ENCODE measurements around the gene TENT5C.

The TENT5C gene

DNA sequence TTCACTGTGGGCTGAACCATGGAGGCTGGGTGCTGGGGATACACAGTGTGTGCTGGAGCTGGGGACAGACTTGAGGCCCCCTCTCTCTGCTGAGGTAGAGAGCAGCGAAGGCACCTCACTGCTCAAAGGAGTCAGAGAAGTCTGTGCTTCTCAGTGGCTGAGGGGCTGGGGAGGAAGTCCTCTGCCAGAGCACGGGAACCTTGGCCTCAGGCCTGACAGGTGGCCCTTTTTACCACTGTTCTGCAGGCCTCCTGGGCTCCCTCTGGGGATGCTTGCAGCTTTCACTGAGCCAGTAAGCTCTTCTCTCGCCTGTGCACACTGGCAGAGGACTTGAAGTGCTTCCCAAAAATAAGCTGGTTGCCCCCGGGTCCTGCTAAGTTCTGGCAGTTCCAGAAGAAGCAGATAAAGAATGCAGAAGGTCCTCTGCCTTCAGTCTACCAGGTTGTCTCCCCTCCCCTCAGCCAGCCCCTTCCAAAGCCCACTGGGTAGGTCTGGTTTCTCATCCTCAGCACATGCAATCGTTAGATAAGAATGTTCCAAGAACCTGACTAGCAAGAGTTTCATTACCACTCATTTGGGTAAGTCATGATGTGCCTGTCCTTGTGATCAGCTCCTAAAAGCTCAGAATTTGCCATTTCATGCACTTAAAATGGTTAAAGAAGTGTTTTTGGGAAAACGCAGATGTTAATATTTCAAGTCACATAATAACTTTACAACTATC, 53.9 kb downstream of the TENT5C start:
- no peak for DNase-seq

DNA sequence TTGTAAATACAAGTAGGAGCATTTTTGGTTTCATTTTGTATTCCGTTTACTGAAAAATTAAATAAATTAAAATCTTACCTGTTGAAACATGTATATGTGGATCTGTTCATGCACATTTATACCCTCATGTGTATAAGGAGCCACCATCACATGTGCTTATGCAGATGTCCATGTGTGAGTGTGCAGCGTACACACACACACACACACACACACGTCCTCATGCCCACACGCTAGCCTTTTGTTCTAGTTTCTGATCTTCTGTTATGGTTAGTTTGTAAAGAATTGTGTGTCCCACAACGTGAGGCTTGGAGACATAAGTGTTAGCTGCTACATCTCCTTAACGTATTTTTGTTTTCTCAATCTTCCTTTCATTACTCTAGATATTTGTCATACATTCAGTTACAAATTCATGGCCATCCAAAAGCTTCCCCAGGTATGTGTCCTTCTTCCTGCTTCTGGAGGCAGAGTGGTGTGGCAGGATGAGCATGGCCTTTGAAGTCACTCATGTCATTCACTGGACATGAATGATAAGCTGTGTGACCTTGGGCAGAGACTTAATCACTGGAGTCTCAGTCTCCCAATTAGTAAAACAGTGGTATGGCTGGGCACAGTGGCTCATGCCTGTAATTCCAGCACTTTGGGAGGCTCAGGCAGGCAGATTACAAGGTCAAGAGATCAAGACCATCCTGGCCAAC, 54.6 kb downstream of the TENT5C start:
- no peak for DNase-seq

DNA sequence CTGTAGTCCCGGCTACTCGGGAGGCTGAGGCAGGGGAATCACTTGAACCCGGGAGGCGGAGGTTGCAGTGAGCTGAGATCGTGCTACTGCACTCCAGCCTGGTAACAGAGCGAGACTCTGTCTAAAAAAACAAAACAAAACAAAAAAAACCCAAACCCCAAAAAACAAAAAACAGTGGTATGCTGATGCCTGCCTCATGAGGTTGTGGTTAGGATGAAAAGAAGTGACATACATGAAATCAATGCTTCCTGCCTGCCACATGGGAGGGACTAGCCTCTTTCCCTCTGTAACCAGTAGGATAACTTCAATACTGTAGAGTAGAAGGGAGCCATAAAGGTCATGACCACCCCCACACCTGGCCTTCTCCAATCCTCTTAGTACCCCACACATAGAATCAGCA, 55.2 kb downstream of the TENT5C start:
- no peak for DNase-seq

DNA sequence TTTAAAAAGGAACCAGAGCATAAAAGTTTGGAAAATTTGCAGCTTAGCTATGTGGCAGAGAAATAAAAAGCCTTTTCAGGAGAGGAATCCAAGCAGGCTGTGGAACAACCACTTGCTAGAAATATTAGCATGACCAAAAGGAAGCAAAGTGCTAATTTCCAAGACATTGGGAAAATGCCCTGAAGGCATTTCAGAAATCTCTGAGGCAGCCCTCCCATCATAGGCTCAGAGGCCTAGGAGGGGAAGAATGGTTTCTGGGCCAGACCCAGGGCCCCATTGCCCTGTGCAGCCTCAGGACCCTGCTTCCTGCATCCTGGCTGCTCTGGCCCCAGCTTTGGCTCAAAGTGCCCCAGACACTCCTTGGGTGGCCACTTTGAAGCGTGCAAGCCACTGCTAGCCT, 56.8 kb downstream of the TENT5C start:
- no peak for DNase-seq

DNA sequence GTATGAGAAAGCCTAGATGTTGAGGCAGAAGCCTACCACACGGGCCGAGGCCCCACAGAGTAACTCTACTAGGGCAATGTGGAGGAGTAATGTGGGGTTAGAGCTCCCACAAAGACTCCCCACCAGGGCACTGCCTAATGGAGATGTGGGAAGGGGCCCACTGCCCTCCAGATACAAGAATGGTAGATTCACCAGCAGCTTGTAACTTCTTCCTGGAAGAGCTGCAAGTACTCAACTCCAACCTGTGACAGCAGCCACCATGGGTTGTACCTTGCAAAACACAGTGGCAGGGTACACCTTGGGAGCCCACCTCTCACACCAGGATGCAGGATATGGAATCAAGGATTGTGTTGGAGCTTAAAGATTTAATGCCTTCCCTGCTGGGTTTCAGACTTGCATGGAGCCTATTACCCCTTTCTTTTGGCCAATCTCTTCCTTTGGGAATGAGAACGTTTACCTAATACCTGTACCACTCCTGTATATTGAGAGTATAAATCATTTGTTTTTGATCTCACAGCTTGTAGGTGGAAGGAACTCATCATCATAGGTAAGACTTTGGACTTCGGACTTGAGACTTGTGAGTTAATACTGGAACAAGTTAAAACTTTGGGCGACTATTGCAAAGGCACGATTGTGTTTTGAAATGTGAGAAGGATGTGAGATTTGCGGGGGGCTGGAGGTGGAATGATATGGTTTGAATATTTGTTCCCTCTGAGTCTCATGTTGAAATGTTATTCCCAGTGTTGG, 57.5 kb downstream of the TENT5C start:
- no peak for DNase-seq

DNA sequence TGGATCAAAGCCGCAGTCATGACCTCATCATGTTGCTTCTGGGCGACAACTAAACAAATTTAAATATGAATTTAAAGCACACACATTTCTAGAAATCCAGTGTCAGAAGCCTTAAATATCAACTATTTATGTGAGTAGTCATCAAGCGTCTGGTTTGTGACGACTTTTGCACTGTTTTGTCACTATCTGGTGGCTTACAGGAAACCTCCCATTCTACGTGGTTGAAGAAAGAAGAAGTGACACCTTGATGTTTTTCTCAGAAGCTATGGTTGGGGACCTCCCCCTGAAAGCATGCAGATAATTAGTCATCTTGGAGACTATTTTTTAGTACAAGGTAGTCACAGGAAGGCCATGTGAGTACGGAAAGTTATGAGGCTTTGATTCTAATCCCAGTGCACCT, 58.5 kb downstream of the TENT5C start:
- no peak for DNase-seq

DNA sequence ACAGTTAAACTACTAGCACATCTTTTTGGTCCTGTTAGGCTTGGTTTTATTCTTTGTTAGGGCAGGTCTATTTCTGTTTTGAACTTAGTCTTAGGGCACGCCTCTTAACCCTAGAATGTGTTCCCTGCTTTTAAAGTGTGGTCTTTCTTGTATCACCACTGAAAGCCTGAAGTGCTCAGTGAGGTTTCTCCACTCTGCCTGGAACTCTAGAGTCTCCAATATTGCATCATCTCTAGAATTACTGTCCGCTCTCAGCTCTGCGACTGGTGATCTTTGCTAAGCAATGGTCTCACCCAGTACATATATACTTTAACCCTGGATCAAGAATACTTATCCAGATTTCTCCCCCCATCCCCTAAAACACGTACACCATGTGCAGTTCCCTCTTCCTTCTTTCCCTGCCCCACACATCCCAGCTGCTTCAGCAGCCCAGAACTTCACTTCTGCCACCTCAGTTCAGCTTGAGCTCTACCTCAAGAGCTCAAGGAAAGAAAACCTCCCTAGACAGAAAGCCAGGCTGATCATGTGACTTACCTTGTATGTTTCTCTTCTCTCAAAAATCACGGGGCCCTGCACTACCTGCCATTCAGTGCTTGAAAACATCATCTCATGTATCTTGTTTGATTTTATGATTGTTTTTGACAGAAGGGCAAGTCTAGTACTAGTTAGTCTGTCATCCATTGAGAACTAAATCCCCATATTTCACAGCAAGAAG, 59.9 kb downstream of the TENT5C start:
- no peak for DNase-seq

DNA sequence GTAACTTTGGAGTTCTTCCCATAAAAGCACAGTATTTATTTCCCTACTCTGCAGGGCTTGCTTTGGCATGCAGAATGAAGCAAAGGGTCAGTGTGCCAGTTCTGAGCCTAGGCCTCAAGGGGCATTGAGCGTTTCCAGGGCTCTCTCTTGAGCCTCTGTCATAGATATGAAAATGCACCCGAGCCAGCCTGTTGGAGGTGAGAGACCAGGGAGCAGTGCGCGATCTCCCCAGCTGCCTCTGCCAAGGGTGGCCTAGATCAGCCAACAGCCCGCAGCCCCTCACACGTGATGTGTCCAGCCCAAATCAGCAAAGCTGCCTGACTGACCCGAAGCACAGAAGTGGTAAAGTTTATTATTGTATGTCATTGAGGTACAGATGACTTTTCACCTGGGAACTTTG, 63.7 kb downstream of the TENT5C start:
- no peak for DNase-seq

DNA sequence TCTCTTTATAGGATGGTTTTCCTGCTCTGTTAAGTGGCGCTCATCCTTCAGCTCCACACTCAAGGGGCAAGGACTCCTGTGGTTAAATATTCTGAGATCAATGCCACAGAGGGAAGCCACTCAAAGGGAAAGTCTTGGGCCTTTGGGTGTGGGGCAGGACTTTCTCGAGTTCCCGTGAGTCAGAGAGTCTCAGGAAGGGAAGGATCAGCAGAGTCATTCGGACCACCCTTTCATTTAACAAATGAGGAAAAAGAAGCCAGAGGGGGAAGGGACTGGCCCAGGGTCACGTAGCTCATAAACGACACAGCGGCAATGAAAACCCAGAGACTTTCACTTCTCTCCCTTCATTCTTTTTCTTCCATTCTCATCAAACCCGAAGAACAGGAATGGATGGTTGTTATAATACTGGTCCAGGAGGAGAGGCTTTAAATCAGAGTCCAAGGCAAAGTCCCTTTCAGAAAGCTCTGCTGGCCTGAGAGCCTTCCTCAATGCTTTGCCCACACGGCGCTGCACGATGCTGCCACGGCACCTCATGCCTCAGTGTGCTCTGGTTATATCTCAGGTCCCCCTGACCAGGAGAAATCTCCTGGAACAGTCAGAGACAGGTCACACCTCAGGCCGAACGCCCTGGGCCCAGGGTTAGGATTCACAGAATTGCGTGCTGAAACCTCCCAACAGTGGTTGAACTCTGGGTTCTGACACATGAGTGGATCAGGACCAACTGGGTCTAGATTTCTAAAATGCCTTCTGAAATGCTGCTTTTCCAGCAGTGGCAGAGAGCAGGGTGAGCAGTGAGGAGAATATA, 65.3 kb downstream of the TENT5C start:
- no peak for DNase-seq

DNA sequence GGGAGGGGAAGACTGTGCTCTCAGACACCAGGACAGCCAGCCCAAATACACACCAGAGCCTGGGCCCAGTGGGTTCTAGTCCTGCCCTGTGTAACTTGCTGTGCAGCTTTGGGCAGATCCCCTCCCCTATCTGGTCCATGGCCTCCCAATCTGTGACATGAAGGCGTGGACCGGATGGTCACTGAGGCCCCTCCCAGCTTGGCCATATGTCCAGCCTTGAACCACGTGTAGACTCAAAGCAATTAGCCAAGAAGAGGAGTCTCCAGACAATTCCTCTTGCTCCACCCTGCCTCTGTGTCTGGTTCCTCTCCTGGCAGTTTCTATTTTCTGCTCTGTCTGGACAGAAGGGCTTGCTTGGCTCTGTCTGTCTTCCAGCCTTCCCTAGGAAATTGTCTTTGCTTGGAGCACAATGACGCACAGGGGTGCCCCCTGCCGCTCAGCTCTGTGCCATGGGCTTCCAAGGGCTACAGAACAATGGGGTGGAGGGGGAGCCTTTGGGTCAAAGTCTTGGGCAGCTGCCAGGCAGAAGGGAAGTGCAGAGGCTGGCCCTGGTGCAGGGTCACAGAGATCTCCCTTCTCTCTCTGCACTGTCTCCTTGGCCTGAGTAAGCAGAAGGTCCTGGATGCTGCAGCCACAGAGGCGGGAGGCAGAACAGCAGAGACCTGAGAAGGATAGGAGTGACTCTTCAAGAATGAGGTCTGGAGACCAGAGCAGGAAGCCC, 66.1 kb downstream of the TENT5C start:
- peak; percentile 39 for DNase-seq

DNA sequence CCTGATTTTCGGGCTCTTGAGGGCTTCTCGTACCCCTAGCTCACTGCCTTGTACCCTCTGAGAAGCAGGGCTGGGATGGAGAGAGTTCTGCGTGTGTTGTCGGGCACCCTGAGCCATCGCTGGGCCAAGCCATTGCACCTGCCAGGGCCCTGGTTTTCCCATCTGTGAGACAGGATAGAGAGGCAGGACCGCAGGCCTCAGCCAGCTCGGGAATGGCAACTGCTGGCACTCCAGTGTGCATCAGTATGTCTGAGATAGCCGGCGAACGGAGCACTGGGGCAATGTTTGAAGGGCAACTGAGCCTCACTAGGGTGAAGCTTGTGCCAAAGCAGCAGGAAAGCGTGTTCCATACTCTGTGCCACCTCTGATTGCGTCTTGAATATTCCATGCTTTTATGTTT, 66.9 kb downstream of the TENT5C start:
- no peak for DNase-seq

DNA sequence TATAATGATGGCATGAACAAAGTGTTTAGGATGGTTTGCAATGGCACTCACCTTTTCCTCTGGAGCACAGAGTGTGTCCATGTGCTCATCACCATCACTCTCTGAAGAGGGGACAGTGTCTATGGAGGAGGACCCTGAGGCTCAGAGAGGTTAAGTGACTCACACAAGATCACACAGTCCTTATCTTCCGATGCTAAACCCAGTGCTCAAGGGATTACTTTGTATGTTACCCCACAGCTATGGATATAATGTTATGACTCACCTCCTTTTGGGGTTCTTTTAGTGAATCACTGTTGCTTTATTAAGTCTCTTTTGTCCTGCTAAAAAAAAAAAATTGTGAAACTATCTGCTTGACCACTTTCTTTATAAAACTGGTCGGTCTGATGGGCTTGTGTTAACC, 67.6 kb downstream of the TENT5C start:
- DNase-seq = peak; percentile 78

DNA sequence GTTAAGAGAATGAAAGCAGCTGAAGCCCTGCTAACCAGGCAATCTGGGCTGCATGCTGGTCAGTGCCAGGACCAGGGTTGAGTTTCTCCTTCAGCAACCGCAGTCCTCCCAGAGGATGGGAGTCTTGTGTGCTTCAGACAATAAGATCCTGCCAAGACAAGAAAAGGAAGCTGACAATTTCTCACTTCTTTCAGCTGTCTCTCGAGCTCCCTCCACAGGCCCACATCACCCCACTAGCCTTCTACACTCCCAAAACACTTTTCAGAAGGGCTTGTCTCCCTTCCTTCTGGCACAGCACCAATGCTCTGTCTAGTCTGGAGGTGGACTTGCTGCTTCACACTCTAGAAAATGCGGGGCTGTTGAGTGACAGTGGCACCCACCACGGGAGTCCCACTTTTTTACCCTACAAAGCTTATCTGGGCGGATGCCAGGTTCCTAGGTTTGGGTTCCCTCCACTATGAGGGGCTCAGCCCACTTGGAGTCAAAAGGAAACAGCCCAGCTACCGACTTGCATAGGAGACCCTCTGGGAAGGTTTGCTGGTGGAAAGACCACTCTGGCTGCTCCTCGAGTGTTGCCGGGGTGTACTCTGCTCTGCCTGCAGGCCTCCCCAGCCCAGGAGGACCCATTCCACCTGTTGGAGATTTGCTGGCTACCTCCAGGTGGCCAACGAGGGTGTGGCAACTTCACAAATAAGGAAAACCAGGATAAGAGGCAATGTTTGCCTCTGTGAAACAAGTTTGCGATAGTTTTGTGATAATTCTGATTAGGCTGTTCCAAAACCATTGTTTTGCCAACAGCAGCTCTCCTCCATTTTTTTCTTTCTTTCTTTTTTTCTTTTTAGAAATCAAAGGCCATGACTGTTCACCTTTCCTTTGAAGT, 68.9 kb downstream of the TENT5C start:
- DNase-seq = peak; percentile 53

DNA sequence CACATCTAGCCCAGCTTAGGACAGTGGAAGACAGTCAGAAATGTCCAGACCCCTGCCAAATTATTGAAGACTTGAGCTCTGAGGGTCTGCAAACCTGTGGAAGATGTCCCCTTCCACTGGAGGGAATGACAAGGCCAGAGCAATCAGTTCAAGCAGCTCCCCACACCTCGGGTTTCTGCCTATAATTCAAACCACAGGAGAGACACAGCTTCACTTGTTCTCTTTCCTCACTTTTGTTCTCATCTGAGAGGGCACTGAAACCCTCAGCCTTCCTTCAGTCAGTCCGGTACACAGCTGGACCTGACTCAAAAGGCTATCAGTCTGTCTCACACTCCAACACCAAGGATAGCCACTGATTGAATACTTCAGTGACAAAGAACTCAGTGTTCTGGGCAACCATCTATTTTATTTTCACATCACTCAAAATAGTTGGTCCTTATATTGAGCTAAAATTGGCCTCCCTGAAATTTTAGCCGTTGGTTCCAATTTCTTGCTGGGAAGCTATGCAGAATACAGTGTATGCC, 70.1 kb downstream of the TENT5C start:
- no peak for DNase-seq

DNA sequence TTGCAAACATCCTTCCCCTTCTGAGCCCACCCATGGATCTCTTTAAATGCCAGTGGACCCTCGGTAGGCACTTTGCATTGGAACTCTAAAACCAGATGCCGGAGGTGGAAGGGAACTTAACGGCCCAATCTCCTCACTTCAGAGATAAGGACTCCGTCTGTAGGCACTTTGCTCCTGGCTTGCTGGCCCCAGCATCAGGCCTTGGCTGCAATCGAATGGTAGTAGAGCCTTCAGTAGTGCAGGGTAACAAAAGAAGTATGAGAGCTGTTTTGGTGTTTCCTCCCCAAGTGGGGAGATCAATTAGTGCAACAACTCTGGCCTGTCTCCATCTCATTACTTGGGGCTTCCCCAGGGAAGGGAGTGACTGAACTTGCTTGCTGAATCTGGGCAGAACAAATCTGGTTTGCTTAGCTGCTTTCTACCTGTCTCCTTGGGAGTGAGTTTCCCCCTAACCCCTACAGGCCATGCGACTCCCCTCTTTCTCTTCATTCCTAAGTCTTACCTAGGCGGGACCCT, 70.8 kb downstream of the TENT5C start:
- no peak for DNase-seq
